Panc1 (cell line): Measurements from ENCODE around the gene SH2D1B.

Experiments used
- POLR2AphosphoS5 ChIP-seq: IDR thresholded peaks from 2 replicates; pipeline ENCODE4 v1.6.1; 2012; ENCODE audit warnings: mild to moderate bottlenecking, low read depth, low read length, moderate library complexity
- SIN3A ChIP-seq: IDR thresholded peaks from 2 replicates; pipeline ENCODE4 v1.6.1; 2012; ENCODE audit warnings: low read depth, mild to moderate bottlenecking, low read length, moderate library complexity, borderline replicate concordance; ENCODE audit not compliant: insufficient read depth
- TF ChIP-seq, protein P1 (sequence below): fragments of 450-650 bp; IDR thresholded peaks from 2 replicates; pipeline ENCODE4 v1.5.1; 2017; ENCODE audit warnings: mild to moderate bottlenecking

DNA sequence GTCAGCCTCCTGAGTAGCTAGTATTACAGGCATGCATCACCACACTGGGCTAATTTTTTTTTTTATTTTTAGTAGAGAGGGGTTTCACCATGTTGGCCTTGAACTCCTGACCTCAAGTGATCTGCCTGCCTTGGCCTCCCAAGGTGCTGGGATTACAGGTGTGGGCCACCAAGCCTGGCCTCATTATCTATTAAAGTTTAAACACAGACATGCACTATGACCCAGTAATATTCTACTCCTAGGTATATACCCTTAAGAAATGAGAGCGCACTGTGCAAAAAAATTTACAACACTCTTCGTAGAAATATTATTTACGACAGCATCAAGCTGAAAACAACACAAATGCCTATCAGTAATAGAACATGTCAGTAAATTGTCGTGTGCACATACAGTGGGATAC is 18.6 kb upstream of the SH2D1B start:
- TF ChIP-seq, protein P1, sequence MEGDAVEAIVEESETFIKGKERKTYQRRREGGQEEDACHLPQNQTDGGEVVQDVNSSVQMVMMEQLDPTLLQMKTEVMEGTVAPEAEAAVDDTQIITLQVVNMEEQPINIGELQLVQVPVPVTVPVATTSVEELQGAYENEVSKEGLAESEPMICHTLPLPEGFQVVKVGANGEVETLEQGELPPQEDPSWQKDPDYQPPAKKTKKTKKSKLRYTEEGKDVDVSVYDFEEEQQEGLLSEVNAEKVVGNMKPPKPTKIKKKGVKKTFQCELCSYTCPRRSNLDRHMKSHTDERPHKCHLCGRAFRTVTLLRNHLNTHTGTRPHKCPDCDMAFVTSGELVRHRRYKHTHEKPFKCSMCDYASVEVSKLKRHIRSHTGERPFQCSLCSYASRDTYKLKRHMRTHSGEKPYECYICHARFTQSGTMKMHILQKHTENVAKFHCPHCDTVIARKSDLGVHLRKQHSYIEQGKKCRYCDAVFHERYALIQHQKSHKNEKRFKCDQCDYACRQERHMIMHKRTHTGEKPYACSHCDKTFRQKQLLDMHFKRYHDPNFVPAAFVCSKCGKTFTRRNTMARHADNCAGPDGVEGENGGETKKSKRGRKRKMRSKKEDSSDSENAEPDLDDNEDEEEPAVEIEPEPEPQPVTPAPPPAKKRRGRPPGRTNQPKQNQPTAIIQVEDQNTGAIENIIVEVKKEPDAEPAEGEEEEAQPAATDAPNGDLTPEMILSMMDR, result no peak
- TF ChIP-seq POLR2AphosphoS5 (no peak), SIN3A (no peak)
